Hepatocyte (in vitro differentiated cells): ENCODE data around the gene PIKFYVE. TPM values are rescaled to one million over a fixed set of nuclear protein-coding genes. Genes with fewer than 3 reads are reported as not detected.

ENCODE experiments used
- DNase-seq: peaks from one replicate; pipeline ENCODE4 v3.0.0-alpha.2; 2016; ENCODE audit warnings: low spot score
- H2AFZ ChIP-seq: fragments of 200-600 bp; sonication (generic); 2 replicates; pipeline ENCODE4 v1.6.0; 2016; ENCODE audit warnings: antibody characterized with exemption, mild to moderate bottlenecking
- H3K27ac ChIP-seq: fragments of 200-600 bp; sonication (generic); 2 replicates; pipeline ENCODE4 v1.5.1; 2016; ENCODE audit warnings: mild to moderate bottlenecking
- H3K27me3 ChIP-seq: fragments of 200-600 bp; sonication (generic); 2 replicates; pipeline ENCODE4 v1.6.1; 2016
- H3K36me3 ChIP-seq: fragments of 200-600 bp; sonication (generic); replicated peaks from 2 replicates; pipeline ENCODE4 v1.5.1; 2016; ENCODE audit warnings: low read depth; ENCODE audit not compliant: insufficient read depth
- H3K4me1 ChIP-seq: fragments of 200-600 bp; sonication (generic); 2 replicates; pipeline ENCODE4 v1.5.1; 2016; ENCODE audit warnings: mild to moderate bottlenecking, moderate library complexity; ENCODE audit not compliant: insufficient read depth
- H3K4me2 ChIP-seq: fragments of 200-600 bp; sonication (generic); 2 replicates; pipeline ENCODE4 v1.6.0; 2016
- H3K4me3 ChIP-seq: fragments of 200-600 bp; sonication (generic); 2 replicates; pipeline ENCODE4 v1.5.1; 2016; ENCODE audit warnings: mild to moderate bottlenecking
- H3K79me2 ChIP-seq: fragments of 200-600 bp; sonication (generic); 2 replicates; pipeline ENCODE4 v1.6.0; 2017; ENCODE audit warnings: mild to moderate bottlenecking
- H3K9me2 ChIP-seq: fragments of 200-600 bp; sonication (generic); replicated peaks from 2 replicates; pipeline ENCODE4 v1.6.0; 2017; ENCODE audit warnings: mild to moderate bottlenecking; ENCODE audit not compliant: insufficient read depth
- H3K9me3 ChIP-seq: fragments of 200-600 bp; sonication (generic); 2 replicates; pipeline ENCODE4 v1.5.1; 2016; ENCODE audit warnings: low read depth, mild to moderate bottlenecking
- H4K20me1 ChIP-seq: fragments of 200-600 bp; sonication (generic); 2 replicates; pipeline ENCODE4 v1.6.0; 2016; ENCODE audit warnings: mild to moderate bottlenecking; ENCODE audit not compliant: insufficient read depth, poor library complexity, severe bottlenecking
- CTCF ChIP-seq: fragments of 200-600 bp; sonication (generic); IDR thresholded peaks from 2 replicates; pipeline ENCODE4 v1.5.1; 2016; ENCODE audit warnings: antibody characterized with exemption, mild to moderate bottlenecking; ENCODE audit not compliant: poor library complexity
- EZH2 ChIP-seq: fragments of 200-600 bp; sonication (generic); IDR thresholded peaks from 2 replicates; pipeline ENCODE4 v1.6.1; 2016; ENCODE audit warnings: antibody characterized with exemption, mild to moderate bottlenecking, borderline replicate concordance
- EZH2phosphoT487 ChIP-seq: fragments of 200-600 bp; sonication (generic); IDR thresholded peaks from one replicate; pipeline ENCODE4 v1.6.1; 2018; ENCODE audit warnings: antibody characterized with exemption, mild to moderate bottlenecking, low read depth, moderate library complexity; ENCODE audit not compliant: unreplicated experiment, severe bottlenecking
- WGBS: methylation state at CpG from one replicate; pipeline ENCODE4 v1.1.6; 2016; ENCODE audit warnings: low lambda C conversion rate; ENCODE audit errors: missing lambda C conversion rate; 5-methylcytosine and 5-hydroxymethylcytosine counted together
- polyA plus RNA-seq: library from polyadenylated mRNA; unstranded; fragments of >200 nt; fragmentation: Nextera tagmentation; extraction: Ambion mirVana; gene quantifications from 2 replicates; pipeline ENCODE4 v1.2.1, GENCODE V29; 2016
- total RNA-seq: library from RNA; depleted of rRNA; stranded (reverse); fragments of >200 nt; gene quantifications from 2 replicates; pipeline ENCODE4 v1.2.3, GENCODE V29; 2014

Gene PIKFYVE
- total and polyA plus RNA-seq, 2 experiments from 2014 or later: 6.1 to 30.3 TPM

- Histone ChIP-seq H3K4me1 (no peaks in the 10 kb centered on the region), H3K9me3 (no peaks in the 10 kb centered on the region), H2AFZ (no peak overlapping the region), H3K36me3 (no peaks in the 10 kb centered on the region), H3K27me3 (peaks cover 18% of the 10 kb centered on the region), H3K79me2 (no peaks in the 10 kb centered on the region), H3K4me2 (no peak overlapping the region), H3K4me3 (no peak overlapping the region), H4K20me1 (no peaks in the 10 kb centered on the region), H3K27ac (no peak overlapping the region), H3K9me2 (no peaks in the 10 kb centered on the region)
- TF ChIP-seq EZH2phosphoT487 (no peak), CTCF (no peak), EZH2 (no peak)
- 17% methylated on average over 1 of the region's 1 CpG for WGBS
- DNase-seq: no peak
Observed at GRCh38 chr2:208399201-208399600, 133.1 kb downstream of the PIKFYVE start.

- DNase-seq: peak; percentile 37
Observed at GRCh38 chr2:208406474-208407451, 140.7 kb downstream of the PIKFYVE start, which contains the start of gene PTH2R. Gene PTH2R, plus strand, starts transcription at chr2:208406792. Its CDS starts 252 bp downstream, at chr2:208407044.

GRCh38 chr2:208407667-208408066 is 141.6 kb downstream of the PIKFYVE start:
- no peaks in the 10 kb centered on the region for H3K36me3 ChIP-seq
- no peak overlapping the region for H3K4me3 ChIP-seq
- peak; percentile 38 for DNase-seq
- no peak overlapping the region for H2AFZ ChIP-seq
- H3K4me1 ChIP-seq: peaks cover 13% of the 10 kb centered on the region
- no peaks in the 10 kb centered on the region for H4K20me1 ChIP-seq
- no peaks in the 10 kb centered on the region for H3K9me2 ChIP-seq
- H3K79me2 ChIP-seq: no peaks in the 10 kb centered on the region
- WGBS: 27% methylated on average over 9 of the region's 9 CpGs
- peaks cover 55% of the 10 kb centered on the region for H3K27me3 ChIP-seq
- H3K27ac ChIP-seq: no peak overlapping the region
- peak overlapping the region; percentile 96 for H3K4me2 ChIP-seq
- H3K9me3 ChIP-seq: no peaks in the 10 kb centered on the region
- peak; percentile 61 for TF ChIP-seq CTCF
- no peak for TF ChIP-seq EZH2phosphoT487
- no peak for TF ChIP-seq EZH2

More at GRCh38 chr2:208406474-208407451, 140.7 kb downstream of the PIKFYVE start, which contains the start of gene PTH2R:
- 12% methylated on average over 77 of the region's 82 CpGs for WGBS
- Histone ChIP-seq H3K9me2 (no peaks in the 10 kb centered on the region), H3K27me3 (peaks cover 58% of the 10 kb centered on the region), H3K79me2 (no peaks in the 10 kb centered on the region), H3K4me3 (peak within 1 kb of the TSS; percentile 28), H3K4me1 (peaks cover 13% of the 10 kb centered on the region), H4K20me1 (no peaks in the 10 kb centered on the region), H3K9me3 (no peaks in the 10 kb centered on the region), H3K4me2 (peak within 1 kb of the TSS; percentile 96), H2AFZ (peak within 1 kb of the TSS; percentile 73), H3K36me3 (no peaks in the 10 kb centered on the region), H3K27ac (no peak within 1 kb of the TSS)
- peak; percentile 2 for TF ChIP-seq CTCF
- no peak for TF ChIP-seq EZH2phosphoT487
- peak; percentile 78 for TF ChIP-seq EZH2

Other genes with a start within 250 kb of the PIKFYVE start
- gene PLEKHM3, start 240.7 kb upstream of the PIKFYVE start, total RNA-seq: 11.1 and 14.3 TPM in 2 replicates
- gene PLEKHM3, start 240.7 kb upstream of the PIKFYVE start, polyA plus RNA-seq: 4.2 and 7.2 TPM in 2 replicates
- gene CRYGD, start 141.7 kb upstream of the PIKFYVE start, total RNA-seq: not detected in 2 replicates
- 0.47 and 0.85 TPM in 2 replicates for gene CRYGD, start 141.7 kb upstream of the PIKFYVE start, polyA plus RNA-seq
- 1.3 TPM in 1 of 2 replicates, not detected in the other for gene CRYGC, start 136.4 kb upstream of the PIKFYVE start, total RNA-seq
- 1.3 TPM in 2 replicates for gene CRYGC, start 136.4 kb upstream of the PIKFYVE start, polyA plus RNA-seq
- not detected in 2 replicates for gene CRYGB, start 120.1 kb upstream of the PIKFYVE start, total RNA-seq
- gene CRYGB, start 120.1 kb upstream of the PIKFYVE start, polyA plus RNA-seq: not detected in 2 replicates
- not detected in 2 replicates for gene CRYGA, start 102.7 kb upstream of the PIKFYVE start, total RNA-seq
- gene CRYGA, start 102.7 kb upstream of the PIKFYVE start, polyA plus RNA-seq: not detected in 2 replicates
- not detected in 2 replicates for gene C2orf80, start 76.2 kb upstream of the PIKFYVE start, total RNA-seq
- not detected in 2 replicates for gene C2orf80, start 76.2 kb upstream of the PIKFYVE start, polyA plus RNA-seq
- gene IDH1, start 11.2 kb upstream of the PIKFYVE start, total RNA-seq: 404 and 411 TPM in 2 replicates
- gene IDH1, start 11.2 kb upstream of the PIKFYVE start, polyA plus RNA-seq: 235 and 263 TPM in 2 replicates
- not detected in 2 replicates for gene PTH2R, start 140.5 kb downstream of the PIKFYVE start, total RNA-seq
- 0.30 TPM in 1 of 2 replicates, not detected in the other for gene PTH2R, start 140.5 kb downstream of the PIKFYVE start, polyA plus RNA-seq